22Rv1 (cell line): ENCODE data around the gene SLC16A1.
"Not testable (repeated sequence)": the region's sequence is repeated elsewhere in the genome, so short reads cannot be mapped to it uniquely, and the experiment has no call there.

Experiments used
- H3K27ac ChIP-seq: fragments of 450-650 bp; 2 replicates; pipeline ENCODE4 v1.5.1; 2017
- CTCF ChIP-seq: fragments of 450-650 bp; IDR thresholded peaks from 2 replicates; pipeline ENCODE4 v1.5.1; 2017; ENCODE audit warnings: mild to moderate bottlenecking
- ZFX ChIP-seq: fragments of 450-650 bp; IDR thresholded peaks from 2 replicates; pipeline ENCODE4 v1.6.1; 2017; ENCODE audit warnings: antibody characterized with exemption, borderline replicate concordance

SLC16A1 gene

GRCh38 chr1:112961072-112961471 is 5.1 kb upstream of the SLC16A1 start:
- H3K27ac ChIP-seq = no peak overlapping the region
- TF ChIP-seq ZFX (no peak), CTCF (no peak)

GRCh38 chr1:112960384-112960783 is 4.4 kb upstream of the SLC16A1 start:
- no peak overlapping the region for H3K27ac ChIP-seq
- no peak for TF ChIP-seq ZFX
- TF ChIP-seq CTCF = no peak

- not testable (repeated sequence) for H3K27ac ChIP-seq
Measured at GRCh38 chr1:112958236-112958635, 2.2 kb upstream of the SLC16A1 start.

DNA sequence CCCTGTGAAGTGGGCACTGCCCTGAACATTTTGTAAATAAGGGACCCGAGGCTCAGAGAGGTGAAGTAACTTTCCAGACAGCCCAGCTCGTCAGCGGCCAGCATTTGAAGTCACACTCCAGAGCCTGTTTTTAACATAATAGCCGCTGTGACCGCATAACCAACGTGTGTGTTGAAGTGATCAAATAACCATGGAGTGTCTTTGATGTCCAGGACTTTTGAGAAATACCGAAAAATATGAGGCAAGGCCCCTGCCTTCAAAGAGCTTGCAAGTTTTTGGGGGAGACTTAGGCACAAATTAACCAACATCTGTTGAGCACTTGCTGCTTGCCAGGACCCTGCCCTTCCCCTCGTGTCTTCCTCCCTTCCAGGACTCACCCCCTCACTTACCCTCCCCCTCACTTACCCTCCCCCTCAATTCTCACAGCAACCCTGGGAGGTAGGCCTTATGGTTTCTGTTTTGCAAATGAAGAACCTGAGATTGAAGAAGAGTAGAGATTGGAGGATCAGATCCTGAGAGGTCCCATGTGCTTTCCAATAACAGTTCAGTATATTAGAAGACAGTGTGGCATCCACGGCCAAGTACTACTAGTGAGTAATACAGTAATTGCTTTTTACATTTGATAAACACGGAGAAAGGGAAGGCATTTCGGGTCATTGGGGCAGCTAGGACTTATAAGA is 1.3 kb upstream of the SLC16A1 start:
- H3K27ac ChIP-seq = no peak overlapping the region
- no peak for TF ChIP-seq CTCF
- no peak for TF ChIP-seq ZFX

GRCh38 chr1:112956544-112957132 is 642 bp upstream of the SLC16A1 start:
- peak overlapping the region; percentile 67 for H3K27ac ChIP-seq
- TF ChIP-seq ZFX (no peak), CTCF (no peak)

GRCh38 chr1:112954945-112955772 is 837 bp downstream of the SLC16A1 start:
- no peak for TF ChIP-seq ZFX
- TF ChIP-seq CTCF = no peak
- H3K27ac ChIP-seq = peak overlapping the region; percentile 67

DNA sequence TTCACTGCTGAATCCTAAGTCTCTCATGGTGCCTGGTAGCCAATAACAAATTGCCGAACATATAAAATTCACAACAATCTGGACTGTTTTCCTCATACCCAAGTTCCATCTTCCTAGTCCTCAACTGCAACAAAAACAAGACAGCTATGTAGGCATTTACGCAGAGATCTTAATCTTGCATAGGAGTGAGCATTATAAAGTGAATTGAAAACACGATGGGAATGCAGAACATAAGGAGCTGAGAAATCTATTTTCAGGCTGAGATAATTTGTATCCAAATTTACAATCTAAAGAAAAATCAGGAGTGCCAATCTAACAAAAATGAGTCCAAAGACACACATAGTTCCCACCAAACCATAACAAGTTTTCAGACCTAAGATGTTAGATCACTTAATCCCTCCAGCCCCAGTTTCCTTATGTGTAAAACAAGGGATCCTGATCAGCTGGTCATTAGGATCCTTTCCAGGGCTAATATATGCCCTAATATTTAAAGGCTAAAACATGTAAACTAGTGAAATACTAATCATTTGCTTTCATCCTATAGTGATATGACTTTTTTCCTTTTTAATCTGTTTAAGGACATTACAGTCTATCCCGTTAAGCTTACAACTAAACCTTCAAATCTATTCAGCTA is 1.9 kb downstream of the SLC16A1 start:
- no peak for TF ChIP-seq ZFX
- TF ChIP-seq CTCF = no peak
- H3K27ac ChIP-seq = no peak overlapping the region
